ENCODE measurements around the gene KIF24.

- TF ChIP-seq, protein P1, sequence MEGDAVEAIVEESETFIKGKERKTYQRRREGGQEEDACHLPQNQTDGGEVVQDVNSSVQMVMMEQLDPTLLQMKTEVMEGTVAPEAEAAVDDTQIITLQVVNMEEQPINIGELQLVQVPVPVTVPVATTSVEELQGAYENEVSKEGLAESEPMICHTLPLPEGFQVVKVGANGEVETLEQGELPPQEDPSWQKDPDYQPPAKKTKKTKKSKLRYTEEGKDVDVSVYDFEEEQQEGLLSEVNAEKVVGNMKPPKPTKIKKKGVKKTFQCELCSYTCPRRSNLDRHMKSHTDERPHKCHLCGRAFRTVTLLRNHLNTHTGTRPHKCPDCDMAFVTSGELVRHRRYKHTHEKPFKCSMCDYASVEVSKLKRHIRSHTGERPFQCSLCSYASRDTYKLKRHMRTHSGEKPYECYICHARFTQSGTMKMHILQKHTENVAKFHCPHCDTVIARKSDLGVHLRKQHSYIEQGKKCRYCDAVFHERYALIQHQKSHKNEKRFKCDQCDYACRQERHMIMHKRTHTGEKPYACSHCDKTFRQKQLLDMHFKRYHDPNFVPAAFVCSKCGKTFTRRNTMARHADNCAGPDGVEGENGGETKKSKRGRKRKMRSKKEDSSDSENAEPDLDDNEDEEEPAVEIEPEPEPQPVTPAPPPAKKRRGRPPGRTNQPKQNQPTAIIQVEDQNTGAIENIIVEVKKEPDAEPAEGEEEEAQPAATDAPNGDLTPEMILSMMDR (IDR thresholded peaks at IDR 0.05): no peak
- TF ChIP-seq POLR2A (IDR thresholded peaks at IDR 0.05): no peak
These were observed at the start of gene KIF24, which contains the start of gene NUDT2 for GRCh38 chr9:34328987-34329832.
